GM23338 (cell line): ENCODE results near the gene FGD3.

Experiments used
- CREB1 ChIP-seq: fragments of 250-450 bp; sonication (Bioruptor Pico); IDR thresholded peaks from 2 replicates; pipeline ENCODE4 v1.5.0; 2020; ENCODE audit warnings: low read depth, mild to moderate bottlenecking, moderate library complexity
- EZH2 ChIP-seq: fragments of 200-600 bp; sonication (generic); IDR thresholded peaks from one replicate; pipeline ENCODE4 v1.8.0; 2017; ENCODE audit warnings: antibody characterized with exemption, mild to moderate bottlenecking, low read depth; ENCODE audit not compliant: unreplicated experiment
- EZH2phosphoT487 ChIP-seq: fragments of 200-600 bp; sonication (generic); IDR thresholded peaks from one replicate; pipeline ENCODE4 v1.8.1; 2018; ENCODE audit warnings: antibody characterized with exemption; ENCODE audit not compliant: unreplicated experiment
- JUNB ChIP-seq: IDR thresholded peaks from one replicate; pipeline ENCODE4 v1.6.1; 2016; ENCODE audit warnings: antibody characterized with exemption; ENCODE audit not compliant: unreplicated experiment
- POLR2AphosphoS5 ChIP-seq: IDR thresholded peaks from 2 replicates; pipeline ENCODE4 v1.6.1; 2016; ENCODE audit warnings: antibody characterized with exemption, low read depth
- STAT1 ChIP-seq: IDR thresholded peaks from one replicate; pipeline ENCODE4 v1.6.1; 2016; ENCODE audit warnings: antibody characterized with exemption; ENCODE audit not compliant: unreplicated experiment
- TF ChIP-seq, protein P1 (sequence below): IDR thresholded peaks from one replicate; pipeline ENCODE4 v1.6.1; 2018; ENCODE audit warnings: antibody characterized with exemption; ENCODE audit not compliant: unreplicated experiment
- TF ChIP-seq, protein P2 (sequence below), 2 experiments: fragments of 200-600 bp in 1 of 2; sonication (generic) in 1 of 2; conservative IDR thresholded peaks; 2 replicates each; pipeline versions ENCODE4 v1.5.1 to v1.6.1; 2016 to 2017; ENCODE audit warnings: antibody characterized with exemption in 2 of 2, low read depth in 2 of 2, mild to moderate bottlenecking in 2 of 2, moderate library complexity in 1 of 2
- TF ChIP-seq, protein P3 (sequence below): IDR thresholded peaks from 2 replicates; pipeline ENCODE4 v1.6.1; 2016; ENCODE audit warnings: antibody characterized with exemption

DNA sequence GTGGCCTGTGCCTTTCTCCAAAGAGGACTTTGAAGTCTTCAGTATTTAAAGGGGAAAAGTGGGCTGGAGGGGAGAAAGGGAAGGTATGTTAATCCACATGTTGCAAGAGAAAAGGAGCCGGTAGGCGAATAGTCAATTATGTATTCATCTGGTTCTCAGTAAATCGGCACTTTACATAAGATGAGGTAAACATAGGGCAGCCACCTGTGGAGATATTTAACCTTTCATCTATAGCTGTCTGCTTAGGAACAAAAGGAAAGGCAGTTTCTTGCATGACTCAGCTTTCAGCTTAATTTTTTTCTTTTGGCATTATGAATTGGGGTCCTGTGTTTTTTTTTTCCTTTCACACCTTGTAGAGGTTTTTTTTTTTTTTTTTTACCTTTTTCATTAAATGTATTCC is 42.2 kb downstream of the FGD3 start:
- TF ChIP-seq, protein P1, sequence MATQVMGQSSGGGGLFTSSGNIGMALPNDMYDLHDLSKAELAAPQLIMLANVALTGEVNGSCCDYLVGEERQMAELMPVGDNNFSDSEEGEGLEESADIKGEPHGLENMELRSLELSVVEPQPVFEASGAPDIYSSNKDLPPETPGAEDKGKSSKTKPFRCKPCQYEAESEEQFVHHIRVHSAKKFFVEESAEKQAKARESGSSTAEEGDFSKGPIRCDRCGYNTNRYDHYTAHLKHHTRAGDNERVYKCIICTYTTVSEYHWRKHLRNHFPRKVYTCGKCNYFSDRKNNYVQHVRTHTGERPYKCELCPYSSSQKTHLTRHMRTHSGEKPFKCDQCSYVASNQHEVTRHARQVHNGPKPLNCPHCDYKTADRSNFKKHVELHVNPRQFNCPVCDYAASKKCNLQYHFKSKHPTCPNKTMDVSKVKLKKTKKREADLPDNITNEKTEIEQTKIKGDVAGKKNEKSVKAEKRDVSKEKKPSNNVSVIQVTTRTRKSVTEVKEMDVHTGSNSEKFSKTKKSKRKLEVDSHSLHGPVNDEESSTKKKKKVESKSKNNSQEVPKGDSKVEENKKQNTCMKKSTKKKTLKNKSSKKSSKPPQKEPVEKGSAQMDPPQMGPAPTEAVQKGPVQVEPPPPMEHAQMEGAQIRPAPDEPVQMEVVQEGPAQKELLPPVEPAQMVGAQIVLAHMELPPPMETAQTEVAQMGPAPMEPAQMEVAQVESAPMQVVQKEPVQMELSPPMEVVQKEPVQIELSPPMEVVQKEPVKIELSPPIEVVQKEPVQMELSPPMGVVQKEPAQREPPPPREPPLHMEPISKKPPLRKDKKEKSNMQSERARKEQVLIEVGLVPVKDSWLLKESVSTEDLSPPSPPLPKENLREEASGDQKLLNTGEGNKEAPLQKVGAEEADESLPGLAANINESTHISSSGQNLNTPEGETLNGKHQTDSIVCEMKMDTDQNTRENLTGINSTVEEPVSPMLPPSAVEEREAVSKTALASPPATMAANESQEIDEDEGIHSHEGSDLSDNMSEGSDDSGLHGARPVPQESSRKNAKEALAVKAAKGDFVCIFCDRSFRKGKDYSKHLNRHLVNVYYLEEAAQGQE, result no peak
- TF ChIP-seq, protein P2, sequence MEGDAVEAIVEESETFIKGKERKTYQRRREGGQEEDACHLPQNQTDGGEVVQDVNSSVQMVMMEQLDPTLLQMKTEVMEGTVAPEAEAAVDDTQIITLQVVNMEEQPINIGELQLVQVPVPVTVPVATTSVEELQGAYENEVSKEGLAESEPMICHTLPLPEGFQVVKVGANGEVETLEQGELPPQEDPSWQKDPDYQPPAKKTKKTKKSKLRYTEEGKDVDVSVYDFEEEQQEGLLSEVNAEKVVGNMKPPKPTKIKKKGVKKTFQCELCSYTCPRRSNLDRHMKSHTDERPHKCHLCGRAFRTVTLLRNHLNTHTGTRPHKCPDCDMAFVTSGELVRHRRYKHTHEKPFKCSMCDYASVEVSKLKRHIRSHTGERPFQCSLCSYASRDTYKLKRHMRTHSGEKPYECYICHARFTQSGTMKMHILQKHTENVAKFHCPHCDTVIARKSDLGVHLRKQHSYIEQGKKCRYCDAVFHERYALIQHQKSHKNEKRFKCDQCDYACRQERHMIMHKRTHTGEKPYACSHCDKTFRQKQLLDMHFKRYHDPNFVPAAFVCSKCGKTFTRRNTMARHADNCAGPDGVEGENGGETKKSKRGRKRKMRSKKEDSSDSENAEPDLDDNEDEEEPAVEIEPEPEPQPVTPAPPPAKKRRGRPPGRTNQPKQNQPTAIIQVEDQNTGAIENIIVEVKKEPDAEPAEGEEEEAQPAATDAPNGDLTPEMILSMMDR (conservative IDR thresholded peaks at IDR 0.05; ENCODE audit: low read depth in 2 of 2), result no peak
- no peak for TF ChIP-seq EZH2
- no peak for TF ChIP-seq CREB1 (CRISPR knock-in tag)
- TF ChIP-seq POLR2AphosphoS5, result no peak
- TF ChIP-seq, protein P3, sequence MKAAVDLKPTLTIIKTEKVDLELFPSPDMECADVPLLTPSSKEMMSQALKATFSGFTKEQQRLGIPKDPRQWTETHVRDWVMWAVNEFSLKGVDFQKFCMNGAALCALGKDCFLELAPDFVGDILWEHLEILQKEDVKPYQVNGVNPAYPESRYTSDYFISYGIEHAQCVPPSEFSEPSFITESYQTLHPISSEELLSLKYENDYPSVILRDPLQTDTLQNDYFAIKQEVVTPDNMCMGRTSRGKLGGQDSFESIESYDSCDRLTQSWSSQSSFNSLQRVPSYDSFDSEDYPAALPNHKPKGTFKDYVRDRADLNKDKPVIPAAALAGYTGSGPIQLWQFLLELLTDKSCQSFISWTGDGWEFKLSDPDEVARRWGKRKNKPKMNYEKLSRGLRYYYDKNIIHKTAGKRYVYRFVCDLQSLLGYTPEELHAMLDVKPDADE, result no peak
- no peak for TF ChIP-seq JUNB
- TF ChIP-seq EZH2phosphoT487, result no peak
- TF ChIP-seq STAT1, result no peak
